Transverse colon (tissue), 4 donors: ENCODE results near the gene MDFI.

ENCODE experiments used
- POLR2AphosphoS5 ChIP-seq, 3 donors: sonication (generic); formaldehyde crosslinking; IDR thresholded peaks; one replicate each; pipeline ENCODE4 v1.6.1; 2016; ENCODE audit warnings: antibody characterized with exemption in 3 of 3
- TF ChIP-seq, protein P1 (sequence below), 5 experiments: fragments of 200-600 bp in 3 of 5; fragments of 450-650 bp in 2 of 5; sonication (generic) in 3 of 5; IDR thresholded peaks; 1 replicate in 2 of 5; 2 replicates in 3 of 5; pipeline ENCODE4 v1.5.1; 2016 to 2017; ENCODE audit warnings: antibody characterized with exemption in 5 of 5, inconsistent platforms in 3 of 5, mild to moderate bottlenecking in 2 of 5, moderate library complexity in 1 of 5

DNA sequence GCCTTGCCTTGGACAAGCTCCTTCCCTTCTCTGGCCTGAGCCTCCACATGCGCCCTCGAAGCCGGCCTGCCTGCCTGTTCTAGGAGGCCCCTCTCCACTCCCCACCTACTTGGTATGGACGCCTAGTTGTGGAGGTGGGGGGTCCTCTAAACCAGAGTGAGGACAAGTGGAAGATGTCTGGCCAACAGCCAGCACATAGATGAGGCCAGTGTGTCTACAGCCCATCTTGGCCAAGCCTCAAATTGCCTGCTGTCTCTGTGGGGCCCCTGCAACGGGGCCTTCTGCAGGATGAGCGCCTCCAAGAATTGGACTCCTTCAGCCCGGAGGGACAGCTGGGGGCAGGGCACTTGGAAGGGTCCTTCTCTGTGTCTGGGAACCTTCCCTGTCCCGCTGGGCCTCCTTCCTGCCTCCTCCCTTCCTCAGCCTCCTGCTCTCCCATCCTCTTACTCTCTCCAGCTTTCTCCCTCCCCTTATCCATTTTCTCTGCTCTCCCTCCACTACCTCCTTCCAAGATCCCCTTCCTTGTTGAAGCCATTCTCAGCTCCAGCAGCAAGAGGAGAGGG is 1.6 kb downstream of the MDFI start:
- TF ChIP-seq, protein P1, sequence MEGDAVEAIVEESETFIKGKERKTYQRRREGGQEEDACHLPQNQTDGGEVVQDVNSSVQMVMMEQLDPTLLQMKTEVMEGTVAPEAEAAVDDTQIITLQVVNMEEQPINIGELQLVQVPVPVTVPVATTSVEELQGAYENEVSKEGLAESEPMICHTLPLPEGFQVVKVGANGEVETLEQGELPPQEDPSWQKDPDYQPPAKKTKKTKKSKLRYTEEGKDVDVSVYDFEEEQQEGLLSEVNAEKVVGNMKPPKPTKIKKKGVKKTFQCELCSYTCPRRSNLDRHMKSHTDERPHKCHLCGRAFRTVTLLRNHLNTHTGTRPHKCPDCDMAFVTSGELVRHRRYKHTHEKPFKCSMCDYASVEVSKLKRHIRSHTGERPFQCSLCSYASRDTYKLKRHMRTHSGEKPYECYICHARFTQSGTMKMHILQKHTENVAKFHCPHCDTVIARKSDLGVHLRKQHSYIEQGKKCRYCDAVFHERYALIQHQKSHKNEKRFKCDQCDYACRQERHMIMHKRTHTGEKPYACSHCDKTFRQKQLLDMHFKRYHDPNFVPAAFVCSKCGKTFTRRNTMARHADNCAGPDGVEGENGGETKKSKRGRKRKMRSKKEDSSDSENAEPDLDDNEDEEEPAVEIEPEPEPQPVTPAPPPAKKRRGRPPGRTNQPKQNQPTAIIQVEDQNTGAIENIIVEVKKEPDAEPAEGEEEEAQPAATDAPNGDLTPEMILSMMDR (IDR thresholded peaks at IDR 0.05), result no peak
- TF ChIP-seq POLR2AphosphoS5 (IDR thresholded peaks at IDR 0.05), result no peak
